Ovary (tissue), 3 donors: ENCODE data around the gene VTN.

Experiments used
- POLR2A ChIP-seq: fragments of 450-650 bp; IDR thresholded peaks from one replicate; pipeline ENCODE4 v1.6.1; 2017; ENCODE audit warnings: antibody characterized with exemption, mild to moderate bottlenecking, moderate library complexity
- TF ChIP-seq, protein P1 (sequence below), 3 donors: fragments of 450-650 bp in 2 of 3; fragments of 200-600 bp in 1 of 3; IDR thresholded peaks; one replicate each; pipeline versions ENCODE4 v1.5.1 to v1.8.0; 2016 to 2022; ENCODE audit warnings: antibody characterized with exemption in 3 of 3, mild to moderate bottlenecking in 1 of 3
- donor health status: DM: no; HTN: no; CAD: no.

DNA sequence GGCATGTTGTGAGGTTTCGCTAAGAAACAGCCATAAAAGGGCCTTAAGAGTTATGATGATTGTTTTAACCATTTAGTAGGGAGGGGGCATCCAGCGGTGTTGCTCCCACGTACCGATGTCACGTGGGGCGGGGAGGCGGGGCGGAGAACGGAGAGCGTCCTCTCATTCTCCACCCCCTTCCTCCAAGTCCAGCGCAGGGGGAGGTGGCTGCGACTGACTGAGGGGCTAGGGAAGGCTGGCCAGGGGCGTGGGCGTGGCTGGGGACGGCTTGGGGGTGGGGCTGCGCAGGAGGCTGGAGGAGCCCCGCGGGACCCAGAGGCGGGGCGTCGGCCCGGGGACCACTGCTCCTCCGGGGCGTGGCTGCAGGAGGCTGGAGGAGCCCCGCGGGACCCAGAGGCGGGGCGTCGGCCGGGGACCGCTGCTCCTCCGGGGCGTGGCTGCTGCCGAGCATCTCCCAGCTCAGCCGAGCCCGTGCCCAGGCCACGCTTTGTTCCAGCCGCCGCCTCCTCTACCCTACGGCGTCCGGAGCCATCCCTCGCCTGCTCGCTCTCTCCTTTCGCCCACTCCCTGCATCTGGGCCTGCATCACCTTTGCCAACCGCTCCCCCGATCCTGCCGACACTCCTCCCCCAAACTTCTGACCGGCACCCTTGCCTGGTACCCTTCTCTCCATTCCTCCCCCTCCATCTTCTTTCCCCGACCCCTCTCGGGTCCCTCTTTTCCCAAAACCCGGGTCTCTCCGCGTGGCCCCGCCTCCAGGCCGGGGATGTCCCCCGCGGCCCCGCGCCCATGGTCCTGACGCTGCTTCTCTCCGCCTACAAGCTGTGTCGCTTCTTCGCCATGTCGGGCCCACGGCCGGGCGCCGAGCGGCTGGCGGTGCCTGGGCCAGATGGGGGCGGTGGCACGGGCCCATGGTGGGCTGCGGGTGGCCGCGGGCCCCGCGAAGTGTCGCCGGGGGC lies 1.4 kb upstream of the VTN start, which contains the start of gene SARM1:
- TF ChIP-seq, protein P1, sequence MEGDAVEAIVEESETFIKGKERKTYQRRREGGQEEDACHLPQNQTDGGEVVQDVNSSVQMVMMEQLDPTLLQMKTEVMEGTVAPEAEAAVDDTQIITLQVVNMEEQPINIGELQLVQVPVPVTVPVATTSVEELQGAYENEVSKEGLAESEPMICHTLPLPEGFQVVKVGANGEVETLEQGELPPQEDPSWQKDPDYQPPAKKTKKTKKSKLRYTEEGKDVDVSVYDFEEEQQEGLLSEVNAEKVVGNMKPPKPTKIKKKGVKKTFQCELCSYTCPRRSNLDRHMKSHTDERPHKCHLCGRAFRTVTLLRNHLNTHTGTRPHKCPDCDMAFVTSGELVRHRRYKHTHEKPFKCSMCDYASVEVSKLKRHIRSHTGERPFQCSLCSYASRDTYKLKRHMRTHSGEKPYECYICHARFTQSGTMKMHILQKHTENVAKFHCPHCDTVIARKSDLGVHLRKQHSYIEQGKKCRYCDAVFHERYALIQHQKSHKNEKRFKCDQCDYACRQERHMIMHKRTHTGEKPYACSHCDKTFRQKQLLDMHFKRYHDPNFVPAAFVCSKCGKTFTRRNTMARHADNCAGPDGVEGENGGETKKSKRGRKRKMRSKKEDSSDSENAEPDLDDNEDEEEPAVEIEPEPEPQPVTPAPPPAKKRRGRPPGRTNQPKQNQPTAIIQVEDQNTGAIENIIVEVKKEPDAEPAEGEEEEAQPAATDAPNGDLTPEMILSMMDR (IDR thresholded peaks at IDR 0.05) = no peak
- TF ChIP-seq POLR2A = no peak
